GM18907 (cell line): ENCODE measurements around the gene ATPAF1.
"Not testable (repeated sequence)": the region's sequence is repeated elsewhere in the genome, so short reads cannot be mapped to it uniquely, and the experiment has no call there.

ENCODE experiments used
- ATAC-seq: cut with Tn5 transposase; IDR thresholded peaks from one replicate; pipeline ENCODE4 v1.9.1; 2021; ENCODE audit warnings: mild to moderate bottlenecking, moderate library complexity; ENCODE audit not compliant: unreplicated experiment

ATPAF1 gene

GRCh38 chr1:46651152-46651551 lies 17.0 kb downstream of the ATPAF1 start:
- ATAC-seq: not testable (repeated sequence)

GRCh38 chr1:46650491-46650890 lies 17.7 kb downstream of the ATPAF1 start:
- ATAC-seq: no peak

- no peak for ATAC-seq
Observed at GRCh38 chr1:46649764-46650163, 18.4 kb downstream of the ATPAF1 start.

- no peak for ATAC-seq
Observed at GRCh38 chr1:46647611-46648010, 20.6 kb downstream of the ATPAF1 start.

GRCh38 chr1:46646844-46647243 lies 21.3 kb downstream of the ATPAF1 start:
- ATAC-seq: no peak

GRCh38 chr1:46646331-46646730 lies 21.8 kb downstream of the ATPAF1 start:
- ATAC-seq: no peak

- ATAC-seq: no peak
Observed at GRCh38 chr1:46645815-46646214, 22.3 kb downstream of the ATPAF1 start.

- ATAC-seq: no peak
Observed at GRCh38 chr1:46643368-46643775, 24.8 kb downstream of the ATPAF1 start.

GRCh38 chr1:46642115-46642680 lies 26.0 kb downstream of the ATPAF1 start:
- no peak for ATAC-seq

GRCh38 chr1:46639547-46639946 lies 28.6 kb downstream of the ATPAF1 start:
- no peak for ATAC-seq

GRCh38 chr1:46638921-46639320 lies 29.2 kb downstream of the ATPAF1 start:
- no peak for ATAC-seq

GRCh38 chr1:46637444-46638083 lies 30.6 kb downstream of the ATPAF1 start:
- ATAC-seq: no peak

- no peak for ATAC-seq
Observed at GRCh38 chr1:46635205-46635604, 33.0 kb downstream of the ATPAF1 start.

GRCh38 chr1:46630719-46631118 lies 37.4 kb downstream of the ATPAF1 start:
- no peak for ATAC-seq

- no peak for ATAC-seq
Observed at GRCh38 chr1:46623743-46624644, 44.2 kb downstream of the ATPAF1 start.

GRCh38 chr1:46622344-46622743 lies 45.8 kb downstream of the ATPAF1 start:
- no peak for ATAC-seq

- no peak for ATAC-seq
Observed at GRCh38 chr1:46621930-46622329, 46.2 kb downstream of the ATPAF1 start.

GRCh38 chr1:46619656-46620258 lies 48.4 kb downstream of the ATPAF1 start:
- no peak for ATAC-seq

GRCh38 chr1:46618754-46619415 lies 49.3 kb downstream of the ATPAF1 start:
- no peak for ATAC-seq

GRCh38 chr1:46617833-46618232 lies 50.3 kb downstream of the ATPAF1 start:
- ATAC-seq: no peak
